GM12891 (cell line): ENCODE results near the gene ARFIP1.

Experiments
- POLR2A ChIP-seq: IDR thresholded peaks from 2 replicates; pipeline ENCODE4 v1.6.1; 2011; ENCODE audit warnings: low read depth, low read length, control low read depth
- POLR2AphosphoS5 ChIP-seq: IDR thresholded peaks from 2 replicates; pipeline ENCODE4 v1.6.1; 2011; ENCODE audit warnings: low read depth, low read length, control low read depth

DNA sequence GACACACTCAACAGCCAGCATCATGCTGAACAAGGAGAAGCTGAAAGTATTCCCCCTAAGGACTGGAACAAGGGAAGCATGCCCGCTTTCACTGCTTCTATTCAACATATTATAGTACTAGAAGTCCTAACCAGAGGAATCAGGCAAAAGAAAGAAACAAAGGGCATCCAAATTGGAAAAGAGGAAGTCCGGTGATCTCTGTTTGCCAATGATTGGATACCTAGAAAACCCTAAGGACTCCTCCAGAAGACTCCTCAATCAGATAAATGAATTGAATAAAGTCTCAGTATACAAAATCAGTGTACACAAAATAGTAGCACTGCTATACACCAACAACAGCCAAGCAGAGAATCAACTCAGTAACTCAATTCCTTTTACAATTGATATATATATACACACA, 44.8 kb downstream of the ARFIP1 start:
- TF ChIP-seq POLR2A: no peak
- TF ChIP-seq POLR2AphosphoS5: no peak
